ENCODE data around the gene TIMM23B. TPM values are rescaled to one million over a fixed set of nuclear protein-coding genes. Genes with fewer than 3 reads are reported as not detected.
A peak's percentile ranks its signal among the peaks of the same experiment; 100 is the strongest.
"Not testable (repeated sequence)": the region's sequence is repeated elsewhere in the genome, so short reads cannot be mapped to it uniquely, and the experiment has no call there.

Gene TIMM23B
- total and polyA plus RNA-seq, 10 of the 15 experiments (the other 5 are each of a cell fraction or from before 2014, with no cell fraction given): 5.0 to 30.4 (median 17.7) TPM

DNA sequence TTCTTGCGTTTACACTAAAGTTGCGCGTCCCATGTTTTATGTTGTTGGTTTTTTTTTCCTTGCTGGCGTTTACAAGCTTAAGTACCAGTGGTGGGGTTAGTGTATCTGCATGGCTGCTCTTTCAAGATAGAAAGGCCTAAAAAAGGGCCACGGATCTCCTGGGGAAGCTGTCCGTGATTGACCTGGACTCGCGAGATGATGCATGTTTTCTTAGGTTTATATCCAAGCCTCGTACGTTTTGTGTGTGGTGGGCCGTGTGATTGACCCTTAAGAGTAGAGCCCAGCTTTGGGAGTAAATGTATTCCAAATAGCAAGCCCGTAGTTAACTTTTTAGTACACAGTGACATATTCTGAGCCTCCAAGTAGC, 469 bp downstream of the TIMM23B start:
- RAD21 ChIA-PET (ENCODE audit: unreplicated experiment); FAIRE-seq: not testable (repeated sequence)
- peak; percentile 48 for ATAC-seq

GRCh38 chr10:49943607-49944006, 1.8 kb downstream of the TIMM23B start:
- intact Hi-C loops (cut with micrococcal nuclease; ENCODE audit: unreplicated experiment); FAIRE-seq; H3K4me1 ChIP-seq (ENCODE audit: control insufficient read depth, insufficient read depth, low read length); H3K9me3 ChIP-seq (replicated peaks; ENCODE audit: control insufficient read depth, insufficient read depth, low read length); BruUV-seq (replicated peaks); H3K27ac ChIP-seq (ENCODE audit: control insufficient read depth, insufficient read depth); H3K36me3 ChIP-seq (ENCODE audit: control insufficient read depth in 2 of 2, insufficient read depth in 2 of 2, low read length in 1 of 2); ATAC-seq; H2AFZ ChIP-seq (ENCODE audit: control insufficient read depth, low read depth, low read length); H4K20me1 ChIP-seq (ENCODE audit: control insufficient read depth, insufficient read depth); CTCF ChIA-PET; DNase-seq (ENCODE audit: low read depth, low spot score); SMC1A ChIA-PET (ENCODE audit: uncharacterized antibody, unreplicated experiment); in situ Hi-C loops (cut with MboI); H3K9ac ChIP-seq (ENCODE audit: control insufficient read depth, insufficient read depth, low read length); H3K27me3 ChIP-seq (replicated peaks in 1 of 2; ENCODE audit: control insufficient read depth in 2 of 2, insufficient read depth in 2 of 2, low read length in 1 of 2): not testable (repeated sequence)
- POLR2A ChIA-PET: interaction anchor here (0.6 to 0.7 kb wide), 2 partner anchors 405 to 443 kb away, joined by 4 read pairs; partner anchors contain the start of gene ERCC6
- RAD21 ChIA-PET (ENCODE audit: unreplicated experiment): interaction anchor here (0.6 kb wide), 2 partner anchors 11 to 477 kb away, joined by 3 to 4 read pairs; no protein-coding TSS in a partner anchor
- peak overlapping the region; percentile 55 for H3K4me2 ChIP-seq (ENCODE audit: control insufficient read depth, insufficient read depth)
- WGBS (ENCODE audit: insufficient coverage, insufficient replicate concordance, low lambda C conversion rate, missing lambda C conversion rate): 95% methylated on average over 1 of the region's 2 CpGs
- peaks cover 46% of the 10 kb centered on the region for H3K79me2 ChIP-seq (ENCODE audit: control insufficient read depth, insufficient read depth, low read length)
- peak overlapping the region; percentile 23; the same call in 1 of the 2 replicates for H3K4me3 ChIP-seq

More for the DNA sequence above, 469 bp downstream of the TIMM23B start:
- POLR2A ChIA-PET; H3K36me3 ChIP-seq (ENCODE audit: control insufficient read depth in 2 of 2, insufficient read depth in 2 of 2, low read length in 1 of 2); intact Hi-C loops (cut with micrococcal nuclease; ENCODE audit: unreplicated experiment); in situ Hi-C loops (cut with MboI); H3K4me1 ChIP-seq (ENCODE audit: control insufficient read depth, insufficient read depth, low read length); SMC1A ChIA-PET (ENCODE audit: uncharacterized antibody, unreplicated experiment); H4K20me1 ChIP-seq (ENCODE audit: control insufficient read depth, insufficient read depth); H3K27me3 ChIP-seq (replicated peaks in 1 of 2; ENCODE audit: control insufficient read depth in 2 of 2, insufficient read depth in 2 of 2, low read length in 1 of 2); H3K9me3 ChIP-seq (replicated peaks; ENCODE audit: control insufficient read depth, insufficient read depth, low read length); CTCF ChIA-PET; DNase-seq (ENCODE audit: low read depth, low spot score): not testable (repeated sequence)
- WGBS (ENCODE audit: insufficient coverage, insufficient replicate concordance, low lambda C conversion rate, missing lambda C conversion rate): 1% methylated on average over 12 of the region's 12 CpGs
- Histone ChIP-seq H3K27ac (ENCODE audit: control insufficient read depth, insufficient read depth) (peak overlapping the region; percentile 64), H3K4me2 (ENCODE audit: control insufficient read depth, insufficient read depth) (0 out of 2 replicates have a peak overlapping the region, but pooled peaks have one; percentile 28), H2AFZ (ENCODE audit: control insufficient read depth, low read depth, low read length) (peak overlapping the region; percentile 72), H3K4me3 (peak overlapping the region; percentile 98), H3K79me2 (ENCODE audit: control insufficient read depth, insufficient read depth, low read length) (peaks cover 50% of the 10 kb centered on the region), H3K9ac (ENCODE audit: control insufficient read depth, insufficient read depth, low read length) (peak overlapping the region; percentile 83)
- TF ChIP-seq CHD1 (IDR thresholded peaks at IDR 0.05; ENCODE audit: low read depth, low read length): 0 out of 2 replicates have a peak, but pooled peaks have one; percentile 40
- BruUV-seq (replicated peaks): TSS peak; percentile 79

Measured in GM12878 (cell line).